Vagina (tissue), 2 donors: ENCODE data around the gene PCDHGC5. TPM values are rescaled to one million over a fixed set of nuclear protein-coding genes. Genes with fewer than 3 reads are reported as not detected.

Source experiments
- DNase-seq, 2 donors: peaks; one replicate each; pipeline ENCODE4 v3.0.0-alpha.2; 2017; ENCODE audit errors: extremely low spot score in 2 of 2
- H3K27ac ChIP-seq: fragments of 200-600 bp; sonication (generic); one replicate; pipeline ENCODE4 v1.5.1; 2019
- H3K27me3 ChIP-seq: fragments of 200-600 bp; sonication (generic); one replicate; pipeline ENCODE4 v1.5.1; 2019
- H3K36me3 ChIP-seq, 2 donors: fragments of 200-600 bp; sonication (generic); one replicate each; pipeline ENCODE4 v1.5.1; 2017 to 2019
- H3K4me1 ChIP-seq: fragments of 200-600 bp; sonication (generic); one replicate; pipeline ENCODE4 v1.5.1; 2019
- H3K4me3 ChIP-seq, 2 donors: fragments of 200-600 bp; sonication (generic); 1 replicate in 1 of 2; 2 replicates in 1 of 2; pipeline ENCODE4 v1.5.1; 2016 to 2019
- H3K9me3 ChIP-seq: fragments of 200-600 bp; sonication (generic); one replicate; pipeline ENCODE4 v1.5.1; 2019
- POLR2A ChIP-seq, 2 donors: fragments of 450-650 bp; IDR thresholded peaks; one replicate each; pipeline ENCODE4 v1.6.1; 2017; ENCODE audit warnings: antibody characterized with exemption in 2 of 2, mild to moderate bottlenecking in 2 of 2, moderate library complexity in 2 of 2
- POLR2AphosphoS5 ChIP-seq, 2 donors: sonication (generic); formaldehyde crosslinking; IDR thresholded peaks; one replicate each; pipeline ENCODE4 v1.9.0; 2017; ENCODE audit warnings: antibody characterized with exemption in 2 of 2, mild to moderate bottlenecking in 2 of 2, low read depth in 1 of 2; ENCODE audit not compliant: insufficient read depth in 1 of 2
- intact Hi-C: fragments of 100-400 bp; cut with DNase I; formaldehyde crosslinking; loops from one replicate; pipeline ENCODE4 v1.15.1; 2023
- total RNA-seq: library from RNA; depleted of rRNA; stranded (reverse); fragments of >200 nt; gene quantifications from one replicate; pipeline ENCODE4 v1.2.3, GENCODE V29; 2016
- TF ChIP-seq, protein P1 (sequence below), 3 experiments: fragments of 450-650 bp in 2 of 3; fragments of 200-600 bp in 1 of 3; sonication (generic) in 1 of 3; IDR thresholded peaks; one replicate each; pipeline ENCODE4 v1.5.1; 2017 to 2019; ENCODE audit warnings: antibody characterized with exemption in 3 of 3, mild to moderate bottlenecking in 2 of 3, moderate library complexity in 2 of 3

PCDHGC5 gene
- 3.4 TPM for total RNA-seq

DNA sequence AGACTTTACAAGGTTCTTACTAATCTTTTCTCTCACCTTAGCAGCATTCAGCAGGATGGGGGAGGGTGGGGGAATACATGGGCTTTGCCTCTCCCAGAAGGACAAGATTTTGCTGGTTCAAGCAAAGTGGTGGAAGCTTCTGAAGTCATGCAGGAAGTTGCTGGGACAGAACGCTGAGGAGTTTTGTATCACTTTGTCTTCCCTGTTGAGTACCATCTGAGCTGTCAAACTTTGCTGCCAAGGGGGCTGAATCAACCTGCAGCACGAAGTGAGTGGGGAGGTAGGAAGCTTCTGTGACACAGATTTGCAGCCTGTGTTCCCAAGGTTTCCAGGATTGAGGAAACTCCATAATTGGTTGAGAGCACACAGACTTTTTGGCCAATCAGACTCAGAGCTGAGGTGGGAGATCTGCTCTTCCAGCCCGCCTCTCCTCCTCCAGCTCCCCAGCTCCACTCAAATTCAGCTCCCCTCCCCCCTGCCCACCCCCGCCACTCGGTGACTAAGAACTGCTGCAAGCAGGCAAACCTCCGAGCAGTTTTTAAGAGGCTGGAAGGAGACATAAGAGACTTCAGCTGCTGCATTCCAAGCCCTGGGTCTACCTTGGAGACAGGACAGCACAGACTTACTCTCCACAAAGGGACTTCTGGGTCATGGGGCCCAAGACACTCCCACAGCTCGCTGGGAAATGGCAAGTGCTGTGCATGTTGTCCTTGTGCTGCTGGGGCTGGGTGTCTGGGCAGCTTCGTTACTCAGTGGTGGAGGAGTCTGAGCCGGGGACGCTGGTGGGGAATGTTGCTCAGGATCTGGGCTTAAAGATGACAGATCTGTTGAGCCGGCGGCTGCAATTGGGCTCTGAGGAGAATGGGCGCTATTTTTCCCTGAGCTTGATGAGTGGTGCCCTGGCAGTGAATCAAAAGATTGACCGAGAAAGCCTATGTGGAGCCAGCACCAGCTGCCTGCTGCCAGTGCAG lies at the start of gene PCDHGC5:
Gene PCDHGC5 (plus strand): TSS at position 491 of the 971 bp plus-strand sequence. CDS start 160 bp downstream, at position 651.
- Histone ChIP-seq H3K27ac (peak within 1 kb of the TSS; percentile 58), H3K36me3 (peaks cover 0 to 7% of the 10 kb centered on the region in 2 donors), H3K27me3 (no peaks in the 10 kb centered on the region), H3K4me1 (peaks cover 65% of the 10 kb centered on the region), H3K4me3 (no peak within 1 kb of the TSS), H3K9me3 (no peaks in the 10 kb centered on the region)
- intact Hi-C loops = no loop called here
- TF ChIP-seq, protein P1, sequence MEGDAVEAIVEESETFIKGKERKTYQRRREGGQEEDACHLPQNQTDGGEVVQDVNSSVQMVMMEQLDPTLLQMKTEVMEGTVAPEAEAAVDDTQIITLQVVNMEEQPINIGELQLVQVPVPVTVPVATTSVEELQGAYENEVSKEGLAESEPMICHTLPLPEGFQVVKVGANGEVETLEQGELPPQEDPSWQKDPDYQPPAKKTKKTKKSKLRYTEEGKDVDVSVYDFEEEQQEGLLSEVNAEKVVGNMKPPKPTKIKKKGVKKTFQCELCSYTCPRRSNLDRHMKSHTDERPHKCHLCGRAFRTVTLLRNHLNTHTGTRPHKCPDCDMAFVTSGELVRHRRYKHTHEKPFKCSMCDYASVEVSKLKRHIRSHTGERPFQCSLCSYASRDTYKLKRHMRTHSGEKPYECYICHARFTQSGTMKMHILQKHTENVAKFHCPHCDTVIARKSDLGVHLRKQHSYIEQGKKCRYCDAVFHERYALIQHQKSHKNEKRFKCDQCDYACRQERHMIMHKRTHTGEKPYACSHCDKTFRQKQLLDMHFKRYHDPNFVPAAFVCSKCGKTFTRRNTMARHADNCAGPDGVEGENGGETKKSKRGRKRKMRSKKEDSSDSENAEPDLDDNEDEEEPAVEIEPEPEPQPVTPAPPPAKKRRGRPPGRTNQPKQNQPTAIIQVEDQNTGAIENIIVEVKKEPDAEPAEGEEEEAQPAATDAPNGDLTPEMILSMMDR (IDR thresholded peaks at IDR 0.05) = no peak
- no peak for TF ChIP-seq POLR2A (IDR thresholded peaks at IDR 0.05)
- TF ChIP-seq POLR2AphosphoS5 (IDR thresholded peaks at IDR 0.05; ENCODE audit: insufficient read depth in 1 of 2, low read depth in 1 of 2) = no peak
- DNase-seq = no peak

DNA sequence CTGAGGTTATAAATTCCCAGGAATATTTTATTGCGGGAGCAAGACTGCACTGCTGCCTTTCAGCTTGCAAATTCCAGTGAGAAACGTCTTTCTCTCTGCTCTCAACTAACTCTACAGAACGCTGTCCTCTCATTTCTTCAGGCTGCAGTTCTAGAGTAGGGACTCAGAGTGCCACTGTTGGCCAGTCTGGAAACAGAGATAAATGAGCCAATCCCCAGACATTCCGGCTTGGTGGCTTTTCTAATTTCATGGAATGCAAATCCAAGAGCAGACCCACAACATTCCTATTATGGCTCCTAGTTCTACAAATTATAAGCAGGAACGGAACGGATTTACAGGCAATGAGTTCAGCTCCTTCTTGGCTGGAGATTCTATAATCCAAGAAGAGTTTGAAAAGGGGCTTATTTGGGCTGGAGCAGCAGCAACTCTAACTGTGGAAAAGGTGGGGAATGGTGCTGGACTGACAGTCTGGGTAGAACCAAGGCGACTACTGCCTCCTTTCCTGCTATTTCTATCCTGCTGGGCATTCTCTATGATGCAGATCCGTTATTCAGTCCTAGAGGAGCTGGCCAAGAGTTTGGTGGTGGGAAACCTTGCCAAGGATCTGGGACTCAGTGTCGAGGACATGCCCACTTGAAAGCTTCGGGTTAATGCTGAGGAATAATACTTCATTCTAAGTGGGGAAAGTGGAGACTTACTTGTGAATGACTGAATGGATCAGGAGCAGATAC lies 49.3 kb upstream of the PCDHGC5 start:
- no peak for DNase-seq
- Histone ChIP-seq H3K9me3 (peaks cover 53% of the 10 kb centered on the region), H3K36me3 (peaks cover 0 to 17% of the 10 kb centered on the region in 2 donors), H3K27me3 (no peaks in the 10 kb centered on the region), H3K4me3 (no peak overlapping the region), H3K4me1 (no peaks in the 10 kb centered on the region), H3K27ac (no peak overlapping the region)
- TF ChIP-seq, protein P1 (IDR thresholded peaks at IDR 0.05) = no peak
- no peak for TF ChIP-seq POLR2AphosphoS5 (IDR thresholded peaks at IDR 0.05; ENCODE audit: insufficient read depth in 1 of 2, low read depth in 1 of 2)
- no peak for TF ChIP-seq POLR2A (IDR thresholded peaks at IDR 0.05)
- intact Hi-C loops = no loop called here

DNA sequence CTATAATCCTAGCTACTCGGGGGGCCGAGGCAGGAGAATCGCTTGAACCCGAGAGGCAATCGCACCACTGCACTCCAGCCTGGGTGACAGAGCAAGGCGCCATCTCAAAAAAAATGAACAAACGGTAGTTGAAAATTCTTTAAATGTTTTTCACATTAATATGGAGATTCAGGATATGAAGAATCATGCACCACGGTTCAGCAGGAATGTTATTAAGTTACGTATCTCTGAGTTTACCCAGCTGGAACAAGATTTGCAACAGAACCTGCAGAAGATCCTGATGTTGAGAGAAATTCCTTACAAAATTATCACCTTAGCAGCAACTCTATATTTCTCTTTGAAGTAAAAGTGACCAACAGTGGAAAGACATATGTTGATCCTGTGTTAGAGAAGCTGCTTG lies 48.5 kb upstream of the PCDHGC5 start:
- TF ChIP-seq, protein P1 (IDR thresholded peaks at IDR 0.05) = no peak
- TF ChIP-seq POLR2AphosphoS5 (IDR thresholded peaks at IDR 0.05; ENCODE audit: insufficient read depth in 1 of 2, low read depth in 1 of 2) (no peak), POLR2A (IDR thresholded peaks at IDR 0.05) (no peak)
- no peaks in the 10 kb centered on the region for H3K27me3 ChIP-seq
- no peak for DNase-seq
- H3K27ac ChIP-seq = no peak overlapping the region
- no peak overlapping the region for H3K4me3 ChIP-seq
- peaks cover 0 to 12% of the 10 kb centered on the region in 2 donors for H3K36me3 ChIP-seq
- intact Hi-C loops = no loop called here
- H3K4me1 ChIP-seq = no peaks in the 10 kb centered on the region
- peaks cover 52% of the 10 kb centered on the region for H3K9me3 ChIP-seq

DNA sequence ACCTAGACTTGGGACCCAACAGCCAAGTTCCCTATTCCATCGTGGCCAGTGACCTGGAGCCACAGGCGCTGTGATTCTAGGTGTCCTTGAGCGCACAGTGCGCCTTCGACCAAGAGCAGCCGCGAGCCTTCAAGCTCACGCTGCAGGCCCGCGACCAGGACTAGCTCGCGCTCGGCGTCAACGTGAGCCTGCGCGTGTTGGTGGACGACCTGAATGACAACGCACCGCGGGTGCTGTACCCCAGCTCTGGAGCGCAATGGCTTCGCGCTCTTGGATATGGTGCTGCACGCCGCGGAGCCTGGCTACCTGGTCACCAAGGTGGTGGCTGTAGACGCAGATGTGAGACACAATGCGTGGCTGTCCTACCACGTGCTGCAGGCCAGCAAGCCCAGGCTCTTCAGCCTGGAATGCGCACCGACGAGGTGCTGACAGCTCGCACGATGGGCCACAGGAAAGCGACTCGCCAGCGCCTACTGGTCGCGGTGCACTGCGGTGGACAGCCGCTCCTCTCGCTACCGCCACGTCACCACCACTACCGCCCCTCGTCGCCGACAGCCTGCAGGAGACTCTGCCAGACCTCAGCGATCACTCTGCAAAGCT lies 47.2 kb upstream of the PCDHGC5 start:
- no peak overlapping the region for H3K27ac ChIP-seq
- DNase-seq = no peak
- H3K9me3 ChIP-seq = peaks cover 42% of the 10 kb centered on the region
- H3K36me3 ChIP-seq = peaks cover 0 to 11% of the 10 kb centered on the region in 2 donors
- H3K4me1 ChIP-seq = no peaks in the 10 kb centered on the region
- intact Hi-C loops = no loop called here
- H3K4me3 ChIP-seq = no peak overlapping the region
- H3K27me3 ChIP-seq = no peaks in the 10 kb centered on the region
- no peak for TF ChIP-seq POLR2AphosphoS5 (IDR thresholded peaks at IDR 0.05; ENCODE audit: insufficient read depth in 1 of 2, low read depth in 1 of 2)
- TF ChIP-seq, protein P1 (IDR thresholded peaks at IDR 0.05) = no peak
- TF ChIP-seq POLR2A (IDR thresholded peaks at IDR 0.05) = no peak
